Thyroid gland (tissue), 4 donors: ENCODE results near the gene GBGT1. TPM values are rescaled to one million over a fixed set of nuclear protein-coding genes. Genes with fewer than 3 reads are reported as not detected.

Experiments used
- DNase-seq, 2 donors: peaks; one replicate each; pipeline ENCODE4 v3.0.0-alpha.2; 2019
- H3K27ac ChIP-seq, 3 donors: fragments of 200-600 bp; sonication (generic); 1 replicate in 2 of 3; 2 replicates in 1 of 3; pipeline ENCODE4 v1.5.1; 2016 to 2019; ENCODE audit warnings: mild to moderate bottlenecking in 1 of 3, moderate library complexity in 1 of 3
- H3K27me3 ChIP-seq: fragments of 200-600 bp; sonication (generic); one replicate; pipeline ENCODE4 v1.5.1; 2019
- H3K36me3 ChIP-seq, 2 donors: fragments of 200-600 bp; sonication (generic); one replicate each; pipeline ENCODE4 v1.5.1; 2016 to 2019
- H3K4me1 ChIP-seq, 2 donors: fragments of 200-600 bp; sonication (generic); one replicate each; pipeline ENCODE4 v1.5.1; 2017 to 2019
- H3K4me3 ChIP-seq, 3 donors: fragments of 200-600 bp; sonication (generic); replicated peaks in 1 of 3; 1 replicate in 2 of 3; 2 replicates in 1 of 3; pipeline ENCODE4 v1.5.1; 2016; ENCODE audit warnings: mild to moderate bottlenecking in 1 of 3
- H3K9me3 ChIP-seq: fragments of 200-600 bp; sonication (generic); one replicate; pipeline ENCODE4 v1.5.1; 2017
- CTCF ChIP-seq, 6 experiments: fragments of 200-600 bp in 3 of 6; fragments of 450-650 bp in 3 of 6; sonication (generic) in 3 of 6; IDR thresholded peaks; one replicate each; pipeline ENCODE4 v1.5.1; 2016 to 2019; ENCODE audit warnings: antibody characterized with exemption in 6 of 6, mild to moderate bottlenecking in 2 of 6, inconsistent platforms in 1 of 6, moderate library complexity in 1 of 6
- POLR2A ChIP-seq, 2 donors: fragments of 450-650 bp; IDR thresholded peaks; one replicate each; pipeline ENCODE4 v1.6.1; 2017; ENCODE audit warnings: antibody characterized with exemption in 2 of 2, mild to moderate bottlenecking in 2 of 2, moderate library complexity in 1 of 2
- whole genome bisulfite sequencing, 2 donors: methylation state at CpG; one replicate each; pipeline ENCODE4 v1.1.5; 2017; 5-methylcytosine and 5-hydroxymethylcytosine counted together
- intact Hi-C: fragments of 100-400 bp; cut with DNase I; formaldehyde crosslinking; loops from one replicate; pipeline ENCODE4 v1.15.1; 2023
- total RNA-seq, 4 donors: library from RNA; depleted of rRNA; stranded (reverse); fragments of >200 nt; gene quantifications; one replicate each; pipeline ENCODE4 v1.2.3, GENCODE V29; 2016

GBGT1 gene
- total RNA-seq, 4 donors from 2014 or later: 21.4 to 45.0 (median 25.1) TPM

DNA sequence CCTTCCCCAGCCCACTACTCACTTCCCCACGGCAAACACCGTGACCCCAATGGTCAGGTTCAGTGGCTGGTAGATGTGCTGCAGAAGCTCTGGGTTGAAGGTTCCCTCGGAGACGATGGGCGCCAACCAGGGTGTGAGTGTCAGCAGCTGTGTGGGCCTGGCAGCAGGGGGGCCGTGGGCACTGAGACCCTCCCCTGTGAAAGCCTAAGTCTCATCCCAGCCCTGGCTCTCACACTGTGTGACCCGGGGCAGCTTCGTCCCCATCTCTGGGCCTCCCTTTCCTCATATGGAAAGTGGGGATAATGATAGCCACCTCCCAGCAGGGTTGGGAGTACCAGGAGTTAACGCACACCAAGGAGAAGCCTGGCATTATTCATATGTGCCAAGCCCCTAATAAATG is 8.6 kb downstream of the GBGT1 start:
- no peak for DNase-seq
- intact Hi-C loops: no loop called here
- H3K36me3 ChIP-seq: no peaks in the 10 kb centered on the region
- H3K9me3 ChIP-seq: no peaks in the 10 kb centered on the region
- 82 to 90% methylated on average over 8 to 9 of the region's 9 CpGs for WGBS, 2 donors
- no peak overlapping the region for H3K27ac ChIP-seq
- no peak for TF ChIP-seq CTCF (IDR thresholded peaks at IDR 0.05)
- no peak for TF ChIP-seq POLR2A (IDR thresholded peaks at IDR 0.05)
- no peak overlapping the region for H3K4me3 ChIP-seq
- no peaks in the 10 kb centered on the region for H3K4me1 ChIP-seq
- H3K27me3 ChIP-seq: no peaks in the 10 kb centered on the region

GRCh38 chr9:133154097-133154989 is 9.4 kb downstream of the GBGT1 start:
- Histone ChIP-seq H3K36me3 (no peaks in the 10 kb centered on the region), H3K27me3 (no peaks in the 10 kb centered on the region), H3K4me3 (no peak overlapping the region), H3K27ac (no peak overlapping the region), H3K4me1 (peaks cover 0 to 4% of the 10 kb centered on the region in 2 donors), H3K9me3 (no peaks in the 10 kb centered on the region)
- TF ChIP-seq POLR2A (IDR thresholded peaks at IDR 0.05) (no peak), CTCF (IDR thresholded peaks at IDR 0.05) (no peak)
- DNase-seq: no peak
- intact Hi-C loops: no loop called here
- WGBS, 2 donors: 91 to 94% methylated on average over 13 of the region's 13 CpGs

- H3K9me3 ChIP-seq: no peaks in the 10 kb centered on the region
- no peak overlapping the region for H3K27ac ChIP-seq
- DNase-seq: peak; percentile 21 to 41
- H3K4me3 ChIP-seq: no peak overlapping the region
- WGBS, 2 donors: 63 to 77% methylated on average over 27 to 36 of the region's 36 CpGs
- intact Hi-C loops: no loop called here
- no peaks in the 10 kb centered on the region for H3K36me3 ChIP-seq
- no peak for TF ChIP-seq POLR2A (IDR thresholded peaks at IDR 0.05)
- TF ChIP-seq CTCF (IDR thresholded peaks at IDR 0.05): no peak
- no peaks in the 10 kb centered on the region for H3K27me3 ChIP-seq
- H3K4me1 ChIP-seq: peaks cover 1 to 6% of the 10 kb centered on the region in 2 donors
Observed at GRCh38 chr9:133153227-133154096, 10.3 kb downstream of the GBGT1 start.

DNA sequence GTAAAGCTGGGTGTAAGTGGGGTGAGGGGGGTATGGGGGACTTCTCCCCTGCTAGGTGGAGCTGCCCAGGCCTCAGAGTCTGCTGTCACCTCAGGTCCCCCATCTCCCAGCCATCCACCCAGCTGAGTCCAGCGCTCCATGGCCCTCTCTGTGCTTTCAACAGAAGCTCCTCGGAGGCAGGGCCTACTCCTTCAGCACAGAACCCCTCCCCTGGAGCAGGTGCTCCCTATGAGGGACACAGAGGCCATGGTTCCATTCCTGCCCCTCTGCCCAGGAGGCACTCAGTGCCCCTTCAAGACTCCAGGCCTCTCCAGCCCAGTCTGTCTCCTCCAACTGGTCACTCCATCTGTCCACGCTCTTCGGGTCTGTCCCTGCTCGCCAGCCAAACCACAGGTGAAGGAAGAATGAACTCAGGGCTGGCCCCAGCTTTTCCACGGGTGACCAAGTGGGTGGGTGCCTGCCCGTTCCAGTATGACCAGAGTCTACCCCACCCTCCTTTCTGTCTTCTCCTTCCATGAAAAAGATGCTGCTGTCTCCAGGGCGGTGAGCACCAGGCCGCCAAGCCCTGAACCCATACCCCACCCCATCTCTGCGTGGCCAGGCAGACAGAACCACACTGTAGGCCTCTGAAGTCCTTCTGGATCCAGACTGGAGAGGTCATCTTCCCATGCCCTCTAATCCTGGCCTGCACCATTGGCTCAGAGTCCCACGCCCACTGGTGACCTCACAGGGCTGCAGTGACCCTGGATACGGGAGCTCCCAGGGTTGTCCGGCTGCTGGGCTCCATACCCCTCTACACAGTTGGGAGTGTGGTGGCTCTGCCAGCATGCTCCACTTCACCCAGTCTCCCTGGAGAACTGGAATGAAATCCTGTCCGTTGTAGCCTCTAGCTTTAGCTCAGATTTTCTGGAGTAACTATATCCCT is 11.9 kb downstream of the GBGT1 start:
- no peaks in the 10 kb centered on the region for H3K27me3 ChIP-seq
- TF ChIP-seq CTCF (IDR thresholded peaks at IDR 0.05) (no peak), POLR2A (IDR thresholded peaks at IDR 0.05) (no peak)
- no peaks in the 10 kb centered on the region for H3K9me3 ChIP-seq
- no peak overlapping the region for H3K27ac ChIP-seq
- 80 to 88% methylated on average over 13 of the region's 14 CpGs for WGBS, 2 donors
- peaks cover 17 to 22% of the 10 kb centered on the region in 2 donors for H3K4me1 ChIP-seq
- H3K4me3 ChIP-seq: no peak overlapping the region
- intact Hi-C loops: no loop called here
- peak in 1 of 2 donors; percentile 3 for DNase-seq
- H3K36me3 ChIP-seq: no peaks in the 10 kb centered on the region
